ENCODE results near the gene KIAA1614. TPM values are rescaled to one million over a fixed set of nuclear protein-coding genes. Genes with fewer than 3 reads are reported as not detected.

The KIAA1614 gene
- total RNA-seq, 1 experiment from 2014 or later: 3.3 TPM

GRCh38 chr1:180905927-180906326 is 6.8 kb upstream of the KIAA1614 start (continued):
- TF ChIP-seq, protein P1, sequence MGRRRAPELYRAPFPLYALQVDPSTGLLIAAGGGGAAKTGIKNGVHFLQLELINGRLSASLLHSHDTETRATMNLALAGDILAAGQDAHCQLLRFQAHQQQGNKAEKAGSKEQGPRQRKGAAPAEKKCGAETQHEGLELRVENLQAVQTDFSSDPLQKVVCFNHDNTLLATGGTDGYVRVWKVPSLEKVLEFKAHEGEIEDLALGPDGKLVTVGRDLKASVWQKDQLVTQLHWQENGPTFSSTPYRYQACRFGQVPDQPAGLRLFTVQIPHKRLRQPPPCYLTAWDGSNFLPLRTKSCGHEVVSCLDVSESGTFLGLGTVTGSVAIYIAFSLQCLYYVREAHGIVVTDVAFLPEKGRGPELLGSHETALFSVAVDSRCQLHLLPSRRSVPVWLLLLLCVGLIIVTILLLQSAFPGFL (CRISPR knock-in tag; IDR thresholded peaks at IDR 0.05; ENCODE audit: borderline replicate concordance): no peak
- no peak for TF ChIP-seq SOX15 (CRISPR knock-in tag; IDR thresholded peaks at IDR 0.05)
- TF ChIP-seq NFE2L1 (CRISPR knock-in tag; IDR thresholded peaks at IDR 0.05): no peak
- no peak for TF ChIP-seq IRF1 (CRISPR knock-in tag; IDR thresholded peaks at IDR 0.05)
- no peak for TF ChIP-seq RELA (CRISPR knock-in tag; IDR thresholded peaks at IDR 0.05; ENCODE audit: borderline replicate concordance)
- no peak for TF ChIP-seq ZNF512 (CRISPR knock-in tag; IDR thresholded peaks at IDR 0.05; ENCODE audit: borderline replicate concordance)
- TF ChIP-seq ATF1 (CRISPR knock-in tag; IDR thresholded peaks at IDR 0.05): no peak
- TF ChIP-seq, protein P2, sequence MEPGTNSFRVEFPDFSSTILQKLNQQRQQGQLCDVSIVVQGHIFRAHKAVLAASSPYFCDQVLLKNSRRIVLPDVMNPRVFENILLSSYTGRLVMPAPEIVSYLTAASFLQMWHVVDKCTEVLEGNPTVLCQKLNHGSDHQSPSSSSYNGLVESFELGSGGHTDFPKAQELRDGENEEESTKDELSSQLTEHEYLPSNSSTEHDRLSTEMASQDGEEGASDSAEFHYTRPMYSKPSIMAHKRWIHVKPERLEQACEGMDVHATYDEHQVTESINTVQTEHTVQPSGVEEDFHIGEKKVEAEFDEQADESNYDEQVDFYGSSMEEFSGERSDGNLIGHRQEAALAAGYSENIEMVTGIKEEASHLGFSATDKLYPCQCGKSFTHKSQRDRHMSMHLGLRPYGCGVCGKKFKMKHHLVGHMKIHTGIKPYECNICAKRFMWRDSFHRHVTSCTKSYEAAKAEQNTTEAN (CRISPR knock-in tag; IDR thresholded peaks at IDR 0.05): no peak
- TF ChIP-seq OVOL2 (CRISPR knock-in tag; IDR thresholded peaks at IDR 0.05; ENCODE audit: borderline replicate concordance): no peak
- TF ChIP-seq MXD4 (CRISPR knock-in tag; IDR thresholded peaks at IDR 0.05; ENCODE audit: borderline replicate concordance): no peak
- no peak for TF ChIP-seq ZNF671 (CRISPR knock-in tag; IDR thresholded peaks at IDR 0.05)
- TF ChIP-seq, protein P3, sequence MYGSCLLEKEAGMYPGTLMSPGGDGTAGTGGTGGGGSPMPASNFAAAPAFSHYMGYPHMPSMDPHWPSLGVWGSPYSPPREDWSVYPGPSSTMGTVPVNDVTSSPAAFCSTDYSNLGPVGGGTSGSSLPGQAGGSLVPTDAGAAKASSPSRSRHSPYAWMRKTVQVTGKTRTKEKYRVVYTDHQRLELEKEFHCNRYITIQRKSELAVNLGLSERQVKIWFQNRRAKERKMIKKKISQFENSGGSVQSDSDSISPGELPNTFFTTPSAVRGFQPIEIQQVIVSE (CRISPR knock-in tag; IDR thresholded peaks at IDR 0.05; ENCODE audit: borderline replicate concordance): no peak
- TF ChIP-seq ZNF396 (CRISPR knock-in tag; IDR thresholded peaks at IDR 0.05; ENCODE audit: borderline replicate concordance): no peak
- TF ChIP-seq ZMAT4 (CRISPR knock-in tag; IDR thresholded peaks at IDR 0.05): no peak

DNA sequence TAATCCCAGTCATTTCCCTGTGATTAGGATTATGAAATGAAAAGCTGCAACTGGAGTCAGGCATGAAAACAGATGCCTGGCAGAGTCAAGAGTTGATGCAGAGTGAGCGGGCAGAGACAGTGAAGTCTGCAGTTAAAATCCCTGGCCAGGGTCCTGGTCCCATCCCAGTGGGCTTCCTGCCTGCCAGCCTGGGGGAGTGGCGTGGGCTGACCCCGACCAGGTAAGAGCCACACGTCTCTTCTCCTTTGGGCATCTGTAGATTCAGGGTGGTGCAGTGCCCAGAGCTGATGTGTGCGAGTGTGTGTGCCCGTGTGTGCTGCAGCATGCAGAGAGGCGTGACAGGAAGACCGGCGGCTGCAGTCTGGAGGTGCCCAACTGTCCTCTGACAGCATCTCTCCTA is 6.2 kb upstream of the KIAA1614 start:
- DNase-seq (ENCODE audit: low spot score) (no peak), ATAC-seq (no peak)
- H3K27me3 Mint-ChIP-seq (ENCODE audit: low read depth): peaks cover 13% of the 10 kb centered on the region
- CTCF ChIA-PET: interaction anchor here (0.9 to 2.1 kb wide), 5 partner anchors 9 to 374 kb away, joined by 3 to 9 read pairs (median 3); no protein-coding TSS in a partner anchor
- no peaks in the 10 kb centered on the region for H3K9me3 Mint-ChIP-seq
- H3K4me3 Mint-ChIP-seq: no peak overlapping the region
- no peaks in the 10 kb centered on the region for H3K36me3 Mint-ChIP-seq
- POLR2A ChIA-PET: no interaction called here
- no peak overlapping the region for H3K27ac Mint-ChIP-seq
- H3K4me1 Mint-ChIP-seq: peaks cover 20% of the 10 kb centered on the region
- TF ChIP-seq, protein P4, sequence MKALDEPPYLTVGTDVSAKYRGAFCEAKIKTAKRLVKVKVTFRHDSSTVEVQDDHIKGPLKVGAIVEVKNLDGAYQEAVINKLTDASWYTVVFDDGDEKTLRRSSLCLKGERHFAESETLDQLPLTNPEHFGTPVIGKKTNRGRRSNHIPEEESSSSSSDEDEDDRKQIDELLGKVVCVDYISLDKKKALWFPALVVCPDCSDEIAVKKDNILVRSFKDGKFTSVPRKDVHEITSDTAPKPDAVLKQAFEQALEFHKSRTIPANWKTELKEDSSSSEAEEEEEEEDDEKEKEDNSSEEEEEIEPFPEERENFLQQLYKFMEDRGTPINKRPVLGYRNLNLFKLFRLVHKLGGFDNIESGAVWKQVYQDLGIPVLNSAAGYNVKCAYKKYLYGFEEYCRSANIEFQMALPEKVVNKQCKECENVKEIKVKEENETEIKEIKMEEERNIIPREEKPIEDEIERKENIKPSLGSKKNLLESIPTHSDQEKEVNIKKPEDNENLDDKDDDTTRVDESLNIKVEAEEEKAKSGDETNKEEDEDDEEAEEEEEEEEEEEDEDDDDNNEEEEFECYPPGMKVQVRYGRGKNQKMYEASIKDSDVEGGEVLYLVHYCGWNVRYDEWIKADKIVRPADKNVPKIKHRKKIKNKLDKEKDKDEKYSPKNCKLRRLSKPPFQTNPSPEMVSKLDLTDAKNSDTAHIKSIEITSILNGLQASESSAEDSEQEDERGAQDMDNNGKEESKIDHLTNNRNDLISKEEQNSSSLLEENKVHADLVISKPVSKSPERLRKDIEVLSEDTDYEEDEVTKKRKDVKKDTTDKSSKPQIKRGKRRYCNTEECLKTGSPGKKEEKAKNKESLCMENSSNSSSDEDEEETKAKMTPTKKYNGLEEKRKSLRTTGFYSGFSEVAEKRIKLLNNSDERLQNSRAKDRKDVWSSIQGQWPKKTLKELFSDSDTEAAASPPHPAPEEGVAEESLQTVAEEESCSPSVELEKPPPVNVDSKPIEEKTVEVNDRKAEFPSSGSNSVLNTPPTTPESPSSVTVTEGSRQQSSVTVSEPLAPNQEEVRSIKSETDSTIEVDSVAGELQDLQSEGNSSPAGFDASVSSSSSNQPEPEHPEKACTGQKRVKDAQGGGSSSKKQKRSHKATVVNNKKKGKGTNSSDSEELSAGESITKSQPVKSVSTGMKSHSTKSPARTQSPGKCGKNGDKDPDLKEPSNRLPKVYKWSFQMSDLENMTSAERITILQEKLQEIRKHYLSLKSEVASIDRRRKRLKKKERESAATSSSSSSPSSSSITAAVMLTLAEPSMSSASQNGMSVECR (CRISPR knock-in tag; IDR thresholded peaks at IDR 0.05; ENCODE audit: borderline replicate concordance): no peak
- TF ChIP-seq MAX (CRISPR knock-in tag; IDR thresholded peaks at IDR 0.05) (no peak), RORB (CRISPR knock-in tag; IDR thresholded peaks at IDR 0.05) (no peak), ETV6 (CRISPR knock-in tag; IDR thresholded peaks at IDR 0.05) (no peak), JUN (CRISPR knock-in tag; IDR thresholded peaks at IDR 0.05) (no peak), NFATC4 (CRISPR knock-in tag; IDR thresholded peaks at IDR 0.05) (no peak), MLX (CRISPR knock-in tag; IDR thresholded peaks at IDR 0.05) (no peak), FOXK1 (CRISPR knock-in tag; IDR thresholded peaks at IDR 0.05) (no peak), JAZF1 (CRISPR knock-in tag; IDR thresholded peaks at IDR 0.05) (no peak), TEAD4 (CRISPR knock-in tag; IDR thresholded peaks at IDR 0.05) (no peak)
